SK-N-SH treated with all-trans-retinoic acid at 6 μM for 48 hours (cell line): ENCODE data around the gene FAM117A.

Source experiments
- ATAC-seq: fragments of 200-7000 bp; cut with Tn5 transposase; 3 replicates; pipeline ENCODE4 v1.9.1; 2020; ENCODE audit warnings: mild to moderate bottlenecking, moderate library complexity
- ARNTL ChIP-seq: fragments of 450-650 bp; formaldehyde crosslinking; IDR thresholded peaks from 2 replicates; pipeline ENCODE4 v1.5.0; 2020; ENCODE audit warnings: low read depth, mild to moderate bottlenecking, moderate library complexity, borderline replicate concordance
- BACH2 ChIP-seq: fragments of 250-450 bp; sonication (Bioruptor Pico); IDR thresholded peaks from 2 replicates; pipeline ENCODE4 v1.9.0; 2021; ENCODE audit warnings: mild to moderate bottlenecking, borderline replicate concordance
- CSDC2 ChIP-seq: fragments of 250-450 bp; sonication (Bioruptor Pico); IDR thresholded peaks from 2 replicates; pipeline ENCODE4 v1.5.0; 2020; ENCODE audit warnings: mild to moderate bottlenecking, moderate library complexity
- CSRNP3 ChIP-seq: fragments of 250-450 bp; sonication (Bioruptor Pico); IDR thresholded peaks from 2 replicates; pipeline ENCODE4 v1.5.1; 2021; ENCODE audit warnings: mild to moderate bottlenecking, moderate library complexity
- ESRRG ChIP-seq: fragments of 250-450 bp; sonication (Bioruptor Pico); IDR thresholded peaks from 2 replicates; pipeline ENCODE4 v1.6.1; 2021; ENCODE audit warnings: mild to moderate bottlenecking
- ISL1 ChIP-seq: fragments of 250-450 bp; sonication (Bioruptor Pico); IDR thresholded peaks from 2 replicates; pipeline ENCODE4 v2.1.2; 2022; ENCODE audit warnings: mild to moderate bottlenecking, moderate library complexity
- OSR1 ChIP-seq: fragments of 250-450 bp; sonication (Bioruptor Pico); IDR thresholded peaks from 2 replicates; pipeline ENCODE4 v1.8.0; 2022; ENCODE audit warnings: moderate library complexity, mild to moderate bottlenecking, inconsistent platforms
- POU6F1 ChIP-seq: fragments of 250-450 bp; sonication (Bioruptor Pico); IDR thresholded peaks from 2 replicates; pipeline ENCODE4 v1.8.0; 2021; ENCODE audit warnings: low read depth, mild to moderate bottlenecking, moderate library complexity, borderline replicate concordance
- PPARA ChIP-seq: fragments of 250-450 bp; sonication (Bioruptor Pico); IDR thresholded peaks from 2 replicates; pipeline ENCODE4 v1.5.0; 2020; ENCODE audit warnings: mild to moderate bottlenecking, borderline replicate concordance
- RARB ChIP-seq: fragments of 250-450 bp; sonication (Bioruptor Pico); IDR thresholded peaks from 2 replicates; pipeline ENCODE4 v1.8.0; 2021; ENCODE audit warnings: mild to moderate bottlenecking, moderate library complexity
- SNAI2 ChIP-seq: fragments of 250-450 bp; sonication (Bioruptor Pico); IDR thresholded peaks from 2 replicates; pipeline ENCODE4 v1.5.0; 2020; ENCODE audit warnings: mild to moderate bottlenecking, moderate library complexity
- TCF4 ChIP-seq: fragments of 250-450 bp; sonication (Bioruptor Pico); IDR thresholded peaks from 2 replicates; pipeline ENCODE4 v1.8.0; 2021; ENCODE audit warnings: mild to moderate bottlenecking, moderate library complexity, borderline replicate concordance
- TOX ChIP-seq: fragments of 250-450 bp; sonication (Bioruptor Pico); IDR thresholded peaks from 2 replicates; pipeline ENCODE4 v1.8.0; 2021; ENCODE audit warnings: mild to moderate bottlenecking, moderate library complexity, borderline replicate concordance
- ZC3H10 ChIP-seq: fragments of 250-450 bp; sonication (Bioruptor Pico); IDR thresholded peaks from 2 replicates; pipeline ENCODE4 v1.5.1; 2021; ENCODE audit warnings: mild to moderate bottlenecking, moderate library complexity
- ZFP3 ChIP-seq: fragments of 250-450 bp; sonication (Bioruptor Pico); IDR thresholded peaks from 2 replicates; pipeline ENCODE4 v1.5.0; 2020; ENCODE audit warnings: mild to moderate bottlenecking, moderate library complexity
- ZFP30 ChIP-seq: fragments of 450-650 bp; formaldehyde crosslinking; IDR thresholded peaks from 2 replicates; pipeline ENCODE4 v1.5.0; 2022; ENCODE audit warnings: mild to moderate bottlenecking, moderate library complexity
- ZNF565 ChIP-seq: fragments of 450-650 bp; formaldehyde crosslinking; conservative IDR thresholded peaks from 2 replicates; pipeline ENCODE4 v1.5.0; 2020; ENCODE audit warnings: low read depth, mild to moderate bottlenecking, moderate library complexity
- ZNF70 ChIP-seq: fragments of 450-650 bp; formaldehyde crosslinking; IDR thresholded peaks from 2 replicates; pipeline ENCODE4 v1.5.0; 2020; ENCODE audit warnings: mild to moderate bottlenecking, moderate library complexity
- ZNF8 ChIP-seq: fragments of 450-650 bp; formaldehyde crosslinking; IDR thresholded peaks from 2 replicates; pipeline ENCODE4 v1.5.0; 2020; ENCODE audit warnings: mild to moderate bottlenecking, moderate library complexity
- TF ChIP-seq, protein P1 (sequence below): fragments of 250-450 bp; sonication (Bioruptor Pico); IDR thresholded peaks from 2 replicates; pipeline ENCODE4 v1.8.0; 2020; ENCODE audit warnings: mild to moderate bottlenecking, moderate library complexity, borderline replicate concordance

FAM117A gene

GRCh38 chr17:49677933-49678847 lies 85.7 kb downstream of the FAM117A start, which contains the start of gene SPOP:
Gene SPOP (minus strand): TSS chr17:49678097. CDS start chr17:49622810, 55,287 bp downstream.
- peak; percentile 91 for ATAC-seq
- TF ChIP-seq TOX (CRISPR knock-in tag) (no peak), BACH2 (CRISPR knock-in tag) (no peak)

DNA sequence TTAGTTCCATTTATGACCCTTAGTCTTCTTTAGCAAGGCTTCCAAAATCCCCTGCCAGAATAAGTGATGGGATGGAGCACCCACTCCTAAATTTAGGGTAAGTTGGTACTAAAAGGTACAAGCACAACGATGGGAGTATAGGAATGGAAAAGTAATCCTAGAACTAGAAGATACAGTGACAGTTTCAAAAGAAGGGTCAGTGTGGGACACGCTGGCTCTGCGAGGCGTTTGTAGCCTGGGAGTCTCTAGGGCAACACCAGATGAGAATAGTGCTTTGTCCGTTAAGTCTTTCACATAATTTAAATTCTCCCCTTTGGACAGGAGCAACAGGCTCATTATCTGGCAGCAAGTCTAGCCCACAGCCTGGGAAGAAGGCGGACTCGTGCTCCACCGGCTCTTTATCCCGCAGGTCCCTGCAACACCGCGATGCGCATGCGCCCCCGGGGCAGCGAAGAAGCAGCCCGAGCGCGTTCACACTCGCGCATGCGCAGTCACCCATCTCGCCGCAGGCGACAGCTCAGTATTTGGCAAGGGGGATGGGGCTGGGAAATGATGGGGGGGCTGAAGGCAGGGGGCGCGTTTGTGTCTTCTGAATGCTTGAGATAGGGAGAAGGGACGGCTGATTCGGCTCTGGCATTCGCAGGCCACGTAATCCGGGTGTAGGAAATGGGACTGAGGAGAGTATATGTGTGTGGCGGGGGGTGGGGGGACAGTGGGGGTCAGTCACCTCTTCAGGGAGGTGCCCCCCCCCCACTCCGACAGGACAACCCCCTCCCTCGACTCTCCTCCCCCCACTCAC lies 86.6 kb downstream of the FAM117A start:
- TF ChIP-seq, protein P1, sequence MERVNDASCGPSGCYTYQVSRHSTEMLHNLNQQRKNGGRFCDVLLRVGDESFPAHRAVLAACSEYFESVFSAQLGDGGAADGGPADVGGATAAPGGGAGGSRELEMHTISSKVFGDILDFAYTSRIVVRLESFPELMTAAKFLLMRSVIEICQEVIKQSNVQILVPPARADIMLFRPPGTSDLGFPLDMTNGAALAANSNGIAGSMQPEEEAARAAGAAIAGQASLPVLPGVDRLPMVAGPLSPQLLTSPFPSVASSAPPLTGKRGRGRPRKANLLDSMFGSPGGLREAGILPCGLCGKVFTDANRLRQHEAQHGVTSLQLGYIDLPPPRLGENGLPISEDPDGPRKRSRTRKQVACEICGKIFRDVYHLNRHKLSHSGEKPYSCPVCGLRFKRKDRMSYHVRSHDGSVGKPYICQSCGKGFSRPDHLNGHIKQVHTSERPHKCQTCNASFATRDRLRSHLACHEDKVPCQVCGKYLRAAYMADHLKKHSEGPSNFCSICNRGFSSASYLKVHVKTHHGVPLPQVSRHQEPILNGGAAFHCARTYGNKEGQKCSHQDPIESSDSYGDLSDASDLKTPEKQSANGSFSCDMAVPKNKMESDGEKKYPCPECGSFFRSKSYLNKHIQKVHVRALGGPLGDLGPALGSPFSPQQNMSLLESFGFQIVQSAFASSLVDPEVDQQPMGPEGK (CRISPR knock-in tag): 0 out of 2 replicates have a peak, but pooled peaks have one; percentile 54
- TF ChIP-seq ZNF565 (CRISPR knock-in tag): no peak
- peak; percentile 97 for TF ChIP-seq ZFP3 (CRISPR knock-in tag)
- no peak for TF ChIP-seq ZNF70 (CRISPR knock-in tag)
- TF ChIP-seq ZFP30 (CRISPR knock-in tag): no peak
- TF ChIP-seq RARB (CRISPR knock-in tag): no peak
- no peak for TF ChIP-seq POU6F1 (CRISPR knock-in tag)
- TF ChIP-seq ZC3H10 (CRISPR knock-in tag): no peak
- no peak for TF ChIP-seq ESRRG (CRISPR knock-in tag)
- TF ChIP-seq ARNTL (CRISPR knock-in tag): no peak
- TF ChIP-seq ZNF8 (CRISPR knock-in tag): no peak
- no peak for TF ChIP-seq PPARA (CRISPR knock-in tag)
- ATAC-seq: peak; percentile 86

DNA sequence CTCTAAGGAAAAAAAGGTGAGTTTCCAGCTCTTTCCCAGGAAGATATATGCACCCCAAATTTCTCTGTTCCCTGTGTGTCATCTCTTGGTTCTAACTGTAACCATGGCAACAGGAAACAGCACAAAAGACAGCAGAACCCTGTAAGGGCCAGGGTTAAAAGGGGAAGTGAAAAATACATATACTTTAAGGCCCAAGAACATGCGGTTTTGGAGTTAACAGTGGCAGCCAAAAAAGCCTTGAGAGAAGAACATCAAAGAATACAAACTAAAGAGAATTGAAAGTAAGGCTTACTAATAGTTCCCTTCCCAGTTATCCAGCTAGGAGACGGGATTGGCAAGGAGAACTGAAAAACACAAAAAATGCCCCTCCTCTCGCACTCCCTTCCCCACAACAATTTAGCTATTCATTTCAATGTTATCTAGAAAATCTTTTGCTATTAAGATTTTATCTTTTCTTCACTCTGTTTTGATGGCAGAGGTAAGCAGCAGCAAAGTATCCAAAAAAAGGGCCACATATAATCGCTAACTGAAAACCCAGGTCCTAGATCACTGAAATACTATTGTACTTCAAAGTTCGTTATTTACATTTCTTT lies 87.6 kb downstream of the FAM117A start:
- ATAC-seq: no peak
- TF ChIP-seq POU6F1 (CRISPR knock-in tag) (no peak), RARB (CRISPR knock-in tag) (no peak), BACH2 (CRISPR knock-in tag) (no peak), SNAI2 (CRISPR knock-in tag) (no peak), ESRRG (CRISPR knock-in tag) (no peak), ZNF70 (CRISPR knock-in tag) (no peak), OSR1 (no peak), ZFP30 (CRISPR knock-in tag) (no peak), ARNTL (CRISPR knock-in tag) (no peak), CSDC2 (CRISPR knock-in tag) (no peak), ISL1 (CRISPR knock-in tag) (no peak), TCF4 (CRISPR knock-in tag) (no peak), CSRNP3 (CRISPR knock-in tag) (no peak), ZNF8 (CRISPR knock-in tag) (no peak)
- TF ChIP-seq, protein P1 (CRISPR knock-in tag): no peak
